GM21576 (cell line): ENCODE data around the gene HS6ST1.
"Not testable (repeated sequence)": the region's sequence is repeated elsewhere in the genome, so short reads cannot be mapped to it uniquely, and the experiment has no call there.

Source experiments
- ATAC-seq: cut with Tn5 transposase; IDR thresholded peaks from one replicate; pipeline ENCODE4 v1.9.1; 2021; ENCODE audit warnings: mild to moderate bottlenecking, moderate library complexity; ENCODE audit not compliant: unreplicated experiment

Gene HS6ST1

GRCh38 chr2:128322715-128323554, 4.3 kb upstream of the HS6ST1 start:
- no peak for ATAC-seq

- ATAC-seq = peak; percentile 42
Measured at GRCh38 chr2:128321784-128322714, 3.4 kb upstream of the HS6ST1 start.

GRCh38 chr2:128320906-128321771, 2.5 kb upstream of the HS6ST1 start:
- no peak for ATAC-seq

- ATAC-seq = no peak
Measured at GRCh38 chr2:128320192-128320905, 1.7 kb upstream of the HS6ST1 start.

GRCh38 chr2:128319631-128320191, 1.0 kb upstream of the HS6ST1 start:
- no peak for ATAC-seq

GRCh38 chr2:128318245-128318644, 423 bp downstream of the HS6ST1 start:
- ATAC-seq = peak; percentile 5

- ATAC-seq = not testable (repeated sequence)
Measured at GRCh38 chr2:128317899-128318225, 806 bp downstream of the HS6ST1 start.

- peak; percentile 47 for ATAC-seq
Measured at GRCh38 chr2:128317181-128317898, 1.3 kb downstream of the HS6ST1 start.

- ATAC-seq = no peak
Measured at GRCh38 chr2:128316777-128317180, 1.9 kb downstream of the HS6ST1 start.

- no peak for ATAC-seq
Measured at GRCh38 chr2:128315829-128316776, 2.6 kb downstream of the HS6ST1 start.

GRCh38 chr2:128315122-128315828, 3.4 kb downstream of the HS6ST1 start:
- no peak for ATAC-seq

- no peak for ATAC-seq
Measured at GRCh38 chr2:128314348-128315121, 4.1 kb downstream of the HS6ST1 start.

- no peak for ATAC-seq
Measured at GRCh38 chr2:128313931-128314347, 4.7 kb downstream of the HS6ST1 start.

GRCh38 chr2:128313091-128313836, 5.4 kb downstream of the HS6ST1 start:
- ATAC-seq = no peak

- no peak for ATAC-seq
Measured at GRCh38 chr2:128312411-128312810, 6.3 kb downstream of the HS6ST1 start.

GRCh38 chr2:128311755-128312341, 6.8 kb downstream of the HS6ST1 start:
- no peak for ATAC-seq
